KG1 (cell line): ENCODE results near the gene STAG2.

Source experiments
- DNase-seq: peaks from one replicate; lab custom pipeline; 2025; lab: John Stamatoyannopoulos, UW

STAG2 gene

DNA sequence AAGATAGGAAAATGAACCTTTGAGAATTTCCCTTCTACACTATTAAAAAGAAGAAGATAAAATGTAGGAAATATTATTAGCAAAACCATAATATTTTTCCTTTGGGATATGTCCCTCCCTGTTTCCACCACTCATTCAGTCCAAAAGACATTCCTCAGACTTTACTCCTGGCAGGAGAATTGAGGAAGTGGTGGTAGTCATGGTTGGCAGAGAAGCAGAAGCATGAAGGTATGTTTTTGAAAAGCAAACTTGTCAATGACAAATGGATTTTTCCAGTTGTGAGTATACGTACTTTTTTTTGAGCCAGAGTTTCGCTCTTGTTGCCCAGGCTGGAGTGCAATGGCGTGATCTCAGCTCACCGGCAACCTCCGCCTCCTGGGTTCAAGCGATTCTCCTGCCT is 13.7 kb downstream of the STAG2 start:
- no peak for DNase-seq

DNA sequence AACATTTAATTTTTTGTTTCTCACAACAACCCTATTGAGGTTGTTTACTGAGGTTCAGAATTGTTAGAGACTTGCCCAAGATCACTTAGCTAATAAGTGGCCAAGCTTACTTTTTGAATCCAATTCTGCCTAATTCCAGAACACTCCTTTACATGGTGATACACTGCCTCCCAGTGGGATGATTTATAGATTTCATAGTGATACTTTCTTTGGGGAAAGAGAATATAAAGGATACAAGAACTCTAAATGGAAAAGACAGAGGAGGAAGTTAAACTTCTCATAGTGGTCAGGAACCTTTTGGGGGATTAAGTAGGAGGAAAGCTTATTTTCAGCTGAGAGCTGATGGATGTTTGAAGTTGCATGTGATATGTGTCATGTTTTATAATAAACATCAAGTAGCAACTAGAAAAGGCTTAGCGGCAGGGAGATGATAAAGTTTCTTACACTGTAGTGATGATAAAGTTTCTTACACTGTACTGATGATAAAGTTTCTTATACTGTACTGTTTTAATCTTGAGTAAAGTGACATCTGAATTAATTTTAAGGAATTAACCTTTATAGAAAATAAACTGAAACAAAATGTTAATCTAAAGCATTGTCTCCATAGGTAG is 15.3 kb downstream of the STAG2 start:
- DNase-seq, result no peak

DNA sequence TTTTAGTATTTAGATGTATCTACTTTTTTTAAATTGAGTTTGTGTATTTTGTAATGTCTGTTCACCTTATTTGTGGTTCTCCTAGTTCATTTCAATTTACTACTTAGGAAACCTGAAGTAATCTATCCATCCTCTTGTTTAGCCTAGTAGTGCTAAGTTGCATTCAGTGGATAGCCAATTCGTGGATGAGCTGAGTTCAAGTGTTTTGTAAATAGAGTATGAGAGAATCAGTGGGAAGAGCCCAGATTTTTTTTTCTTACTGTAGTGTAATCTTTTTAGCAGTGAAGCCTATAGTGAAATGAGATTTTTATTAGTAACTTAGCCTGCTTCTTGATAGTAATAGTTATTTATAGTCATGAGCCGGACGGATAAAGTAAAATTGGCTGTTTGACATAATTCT is 21.7 kb downstream of the STAG2 start:
- no peak for DNase-seq

DNA sequence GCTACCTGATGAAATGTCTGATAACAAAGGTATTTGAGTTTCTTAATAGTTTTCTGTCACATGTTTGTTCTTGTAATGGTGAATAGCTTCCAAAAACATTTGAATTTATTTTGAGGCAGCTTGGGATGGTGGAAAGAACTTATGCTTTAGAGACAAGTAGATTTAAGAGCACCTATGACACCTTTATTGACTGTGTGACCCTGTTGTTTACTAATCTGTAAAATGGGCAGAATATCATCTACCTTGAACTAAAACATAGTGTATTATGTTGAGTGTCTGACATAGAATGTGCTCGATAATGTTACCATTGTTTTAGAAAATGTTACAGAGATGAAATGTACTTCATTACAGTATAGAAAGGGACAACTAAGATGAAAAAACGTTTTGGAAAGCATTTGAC is 24.9 kb downstream of the STAG2 start:
- no peak for DNase-seq

DNA sequence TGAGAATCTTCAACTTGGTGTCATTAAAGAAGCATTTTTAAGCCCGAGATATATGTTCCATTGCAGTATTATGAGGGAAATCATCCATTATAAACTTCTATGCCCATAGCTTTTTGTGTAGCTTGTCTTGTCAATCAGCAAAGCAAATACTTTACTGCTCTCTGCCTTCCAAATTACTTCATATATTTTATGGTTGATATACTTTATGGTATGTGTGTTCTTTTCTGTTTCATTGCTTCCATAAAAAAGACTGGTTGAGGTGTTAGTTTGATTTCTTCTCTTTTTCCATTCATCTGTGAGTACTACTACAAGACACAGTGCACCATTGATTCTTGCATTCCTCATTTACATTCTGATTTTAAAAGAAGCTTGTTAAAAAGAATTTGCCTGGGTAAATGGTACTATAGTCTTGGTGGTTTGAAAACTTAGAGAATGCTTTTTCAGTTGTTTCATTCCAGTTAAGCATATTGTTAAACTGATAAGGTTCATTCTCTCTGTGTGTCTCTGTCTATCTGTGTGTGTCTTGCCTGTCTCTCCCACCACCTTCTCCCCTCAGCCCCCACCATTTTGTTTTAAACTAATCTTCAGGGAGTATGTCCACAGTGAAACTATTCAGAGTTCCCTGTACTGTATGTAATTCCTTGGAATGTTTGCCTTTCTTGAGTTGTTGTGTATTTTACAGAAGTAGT is 27.1 kb downstream of the STAG2 start:
- DNase-seq, result no peak

DNA sequence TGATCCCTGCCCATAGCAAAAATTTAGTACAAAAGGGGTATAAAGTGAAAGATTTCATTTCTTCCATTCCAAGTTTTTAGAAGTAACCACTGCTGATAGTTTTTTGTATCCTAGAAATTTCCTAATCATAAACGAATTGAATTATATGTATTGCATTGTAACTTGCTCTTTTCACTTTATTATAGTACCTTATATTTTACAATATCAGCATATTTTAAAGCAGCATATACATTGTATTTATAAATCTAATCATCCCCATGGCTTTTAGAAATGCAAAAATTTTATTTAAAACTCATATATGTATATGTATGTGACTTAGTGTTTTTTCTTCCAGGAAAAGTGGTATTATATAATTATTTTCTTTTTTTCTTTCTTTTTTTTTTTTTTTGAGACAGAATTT is 27.7 kb downstream of the STAG2 start:
- DNase-seq, result no peak

DNA sequence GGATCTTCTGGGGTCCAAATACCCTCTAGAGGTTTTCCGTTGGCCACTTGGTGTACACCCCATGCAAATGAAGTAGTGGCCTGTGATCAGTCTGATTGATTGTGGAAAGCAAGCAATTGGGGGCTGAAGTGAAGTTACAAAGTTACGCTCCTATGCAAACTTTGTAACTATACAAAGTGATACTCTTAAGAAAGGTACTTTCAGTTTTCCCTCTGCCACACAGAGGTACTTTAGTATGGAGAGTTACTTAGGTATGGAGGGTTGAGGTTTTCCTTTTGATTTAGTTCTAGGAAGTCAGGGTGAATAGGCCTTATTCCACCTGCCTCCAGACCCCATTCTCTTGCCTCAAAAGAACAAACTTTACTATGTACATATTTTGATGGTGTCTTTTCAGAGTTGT is 28.7 kb downstream of the STAG2 start:
- DNase-seq, result no peak

DNA sequence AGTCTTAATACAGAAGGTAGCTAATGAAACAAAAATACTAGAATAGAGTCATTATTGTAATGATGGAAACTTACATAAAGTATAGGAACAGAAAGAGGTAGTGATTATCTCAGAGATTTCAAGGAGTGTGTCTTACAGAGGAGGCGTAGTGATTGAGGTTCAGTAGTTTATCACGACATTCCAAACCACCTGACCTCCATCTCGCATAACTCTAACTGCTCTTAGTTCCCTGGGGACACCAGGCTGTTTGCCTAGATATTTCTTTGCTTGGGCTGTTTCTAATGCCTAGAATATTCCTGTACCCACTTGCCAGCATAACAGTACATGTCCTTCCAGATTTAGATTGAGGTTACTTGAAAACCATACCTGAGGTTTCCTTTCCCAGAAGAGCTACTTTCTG is 29.1 kb downstream of the STAG2 start:
- DNase-seq, result no peak

DNA sequence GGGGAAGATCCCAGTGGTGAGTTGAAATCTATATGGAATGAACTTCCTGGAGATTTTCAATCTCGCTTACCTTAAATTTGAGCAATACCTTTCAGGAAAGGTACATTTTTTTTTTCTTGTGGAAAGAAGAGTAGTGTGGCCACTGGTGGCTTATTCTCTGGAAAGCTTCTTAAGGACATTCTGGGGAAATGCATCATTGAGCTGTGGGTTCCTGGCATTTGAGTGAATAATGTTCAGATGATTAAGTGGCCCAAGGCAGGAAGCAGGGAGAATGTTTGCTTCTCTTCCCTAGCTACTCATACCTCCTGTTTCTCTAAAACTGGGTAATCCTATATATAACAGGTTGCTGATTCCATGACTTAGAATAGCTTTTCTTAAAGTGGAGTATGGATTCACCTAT is 31.8 kb downstream of the STAG2 start:
- DNase-seq, result no peak

DNA sequence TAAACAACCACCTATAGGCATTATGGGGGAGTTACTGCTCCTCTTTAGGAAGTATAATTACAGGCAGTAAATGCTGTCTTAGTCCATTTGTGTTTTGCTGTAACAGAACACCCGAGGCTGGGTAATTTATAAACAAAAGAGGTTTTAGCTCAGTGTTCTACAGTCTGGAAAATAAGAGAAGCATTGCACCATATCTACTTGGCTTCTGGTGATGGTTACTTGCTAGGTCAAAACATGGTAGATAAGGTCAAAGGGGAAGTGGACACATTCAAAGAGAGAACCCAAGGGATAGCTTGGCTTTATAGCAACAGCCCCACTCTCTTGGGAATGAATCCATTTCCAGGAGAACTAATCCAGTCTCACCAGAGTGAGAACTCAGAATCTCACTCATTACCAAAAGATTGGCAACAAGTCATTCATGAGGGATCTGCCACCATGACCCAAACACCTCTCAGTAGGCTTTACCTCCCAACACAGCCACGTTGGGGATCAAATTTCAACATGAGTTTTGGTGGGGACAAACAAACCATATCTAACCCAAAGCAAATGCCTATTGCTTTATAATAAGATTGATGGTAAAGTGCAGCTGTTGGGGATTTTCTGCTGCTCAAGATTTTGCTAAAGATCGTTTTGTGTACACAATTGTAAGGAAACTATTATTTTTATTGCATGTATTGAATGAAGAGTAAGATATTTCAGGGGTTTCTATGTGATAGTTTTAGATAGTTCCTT is 32.6 kb downstream of the STAG2 start:
- no peak for DNase-seq

DNA sequence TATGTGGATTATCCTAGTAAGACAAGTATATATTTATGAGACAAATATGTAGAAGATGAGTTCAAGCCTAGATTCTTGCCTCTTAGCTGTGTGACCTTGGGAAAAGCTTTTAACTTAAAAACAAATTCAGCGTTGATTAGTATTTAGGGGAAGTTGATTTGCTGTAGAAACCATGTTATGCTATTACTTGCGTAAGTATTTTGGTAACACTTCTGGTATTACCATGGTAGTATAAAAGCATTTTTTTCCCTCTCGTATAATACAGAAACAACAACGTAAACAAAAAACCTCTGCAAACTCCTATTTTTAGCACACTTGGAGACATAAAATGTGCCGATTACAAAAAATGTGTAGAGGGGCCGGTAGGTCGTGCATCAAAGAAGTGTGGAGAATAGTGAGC is 33.2 kb downstream of the STAG2 start:
- DNase-seq, result no peak

DNA sequence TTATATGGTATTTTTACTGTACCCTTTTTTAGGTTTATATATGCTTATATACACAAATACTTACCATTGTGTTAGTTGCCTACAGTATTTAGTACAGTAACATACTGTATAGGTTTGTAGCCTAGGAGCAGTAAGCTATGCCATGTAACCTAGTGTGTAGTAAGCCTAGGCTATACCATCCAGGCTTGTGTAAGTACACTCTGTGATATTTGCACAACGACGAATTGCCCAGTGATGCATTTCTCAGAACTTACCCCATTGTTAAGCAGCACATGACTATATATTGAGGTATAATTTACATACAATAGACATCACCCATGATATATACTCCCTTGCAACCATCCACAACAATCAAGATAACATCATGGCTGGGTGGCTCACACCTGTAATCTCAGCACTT is 40.1 kb downstream of the STAG2 start:
- DNase-seq, result no peak

DNA sequence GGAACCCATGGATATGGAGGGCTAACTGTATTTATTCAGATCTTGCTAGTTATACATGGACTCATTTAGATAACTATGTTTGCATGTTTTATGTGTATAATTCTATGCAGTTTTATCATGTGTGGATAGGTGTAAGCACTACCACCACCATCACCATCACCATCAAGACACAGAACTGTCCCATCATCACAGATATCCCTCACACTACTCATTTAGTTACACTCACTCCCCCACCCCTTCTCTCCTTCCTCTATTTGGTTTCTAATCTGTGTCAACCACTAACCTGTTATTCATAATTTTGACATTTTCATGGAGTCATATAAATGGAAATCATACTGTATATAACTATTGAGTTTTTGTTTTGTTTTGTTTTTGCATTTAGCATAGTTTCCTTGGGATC is 43.7 kb downstream of the STAG2 start:
- DNase-seq, result no peak

DNA sequence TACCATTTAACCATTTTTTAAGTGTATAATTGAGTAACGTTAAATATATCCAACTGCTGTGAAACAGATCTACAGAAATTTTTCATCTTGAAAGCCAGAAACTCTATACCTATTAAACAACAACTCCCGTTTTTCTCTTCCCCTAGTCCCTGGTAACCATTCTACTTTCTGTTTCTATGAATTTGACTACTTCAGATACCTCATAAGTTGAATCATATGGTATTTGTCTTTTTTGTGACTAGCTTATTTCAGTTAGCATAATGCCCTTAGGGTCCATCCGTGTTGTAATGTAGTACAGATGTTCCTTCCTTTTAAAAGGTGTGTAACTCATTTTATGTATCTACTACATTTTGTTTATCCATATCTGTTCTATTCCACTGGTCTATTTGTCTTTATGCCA is 48.7 kb downstream of the STAG2 start:
- DNase-seq, result no peak

DNA sequence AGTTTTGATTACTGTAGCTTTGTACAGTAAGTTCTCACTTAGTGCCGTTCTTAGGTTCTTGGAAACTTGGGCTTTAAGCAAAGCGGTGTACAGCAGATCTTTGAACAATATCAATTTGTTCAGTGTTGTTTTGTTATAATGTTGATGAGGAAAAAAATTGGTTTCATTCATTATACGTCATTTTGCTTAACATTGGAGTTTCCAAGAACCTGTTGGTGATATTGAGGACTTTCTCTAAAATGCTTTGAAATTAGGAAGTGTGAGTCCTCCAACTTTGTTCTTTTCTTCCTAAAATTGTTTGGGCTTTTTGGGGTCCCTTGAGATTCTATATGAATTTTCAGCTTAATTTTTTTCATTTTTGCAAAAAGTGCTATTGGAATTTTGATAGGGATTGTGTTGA is 49.1 kb downstream of the STAG2 start:
- no peak for DNase-seq

DNA sequence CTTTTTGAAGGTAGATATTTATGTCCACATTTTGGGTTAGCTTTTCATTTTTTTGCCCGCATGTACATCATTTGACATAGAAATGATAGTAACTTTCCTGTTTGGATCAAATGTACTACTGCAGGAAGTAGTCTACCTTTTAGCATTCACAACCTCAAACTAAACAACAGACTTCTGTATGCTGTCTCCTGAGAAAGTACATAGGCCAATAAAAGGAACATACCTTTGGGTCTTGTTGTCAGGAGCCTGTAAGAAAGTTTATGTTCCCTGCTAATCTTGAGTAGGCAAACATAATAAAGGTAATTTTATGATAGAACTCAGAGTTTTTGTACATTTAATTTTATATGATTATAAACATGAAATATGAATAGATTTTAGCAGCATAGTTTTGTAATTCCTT is 54.2 kb downstream of the STAG2 start:
- no peak for DNase-seq

DNA sequence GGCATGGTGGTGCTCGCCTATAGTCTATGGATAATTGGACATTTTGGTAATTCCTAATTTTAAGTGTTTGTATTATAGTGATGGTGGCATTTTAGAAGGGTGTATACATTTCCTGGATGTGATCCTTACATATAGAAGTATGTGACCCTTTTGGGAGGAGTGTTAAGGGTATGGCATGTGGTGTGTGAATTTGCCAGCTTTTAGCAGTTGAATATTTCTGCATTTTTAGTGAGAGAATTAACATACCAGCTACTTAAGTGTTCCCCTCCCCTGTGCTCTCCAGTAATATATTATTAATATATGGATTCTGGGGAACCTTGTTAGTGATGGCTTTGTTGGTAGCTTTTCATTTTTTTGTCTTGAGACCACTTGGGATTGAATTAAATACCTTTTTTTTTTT is 55.3 kb downstream of the STAG2 start:
- no peak for DNase-seq

DNA sequence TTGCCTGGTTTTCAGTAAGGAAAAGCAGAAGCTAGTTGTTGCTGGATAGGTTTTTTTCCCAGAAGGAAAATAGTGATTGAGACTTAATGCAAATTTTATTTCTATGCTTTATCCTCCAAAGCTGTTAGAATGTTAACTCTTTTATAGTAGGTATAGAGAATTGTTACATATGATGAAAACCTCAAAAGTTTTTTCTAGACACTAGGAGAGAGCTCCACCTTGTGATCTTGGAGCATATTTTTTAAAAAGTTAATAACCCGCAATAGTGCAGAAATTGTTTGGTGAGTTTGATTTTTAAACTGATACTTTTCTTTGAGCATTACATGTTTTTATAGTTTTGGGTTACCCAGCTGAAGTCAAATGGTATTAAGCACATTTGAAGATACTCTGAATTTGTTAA is 56.5 kb downstream of the STAG2 start:
- no peak for DNase-seq

DNA sequence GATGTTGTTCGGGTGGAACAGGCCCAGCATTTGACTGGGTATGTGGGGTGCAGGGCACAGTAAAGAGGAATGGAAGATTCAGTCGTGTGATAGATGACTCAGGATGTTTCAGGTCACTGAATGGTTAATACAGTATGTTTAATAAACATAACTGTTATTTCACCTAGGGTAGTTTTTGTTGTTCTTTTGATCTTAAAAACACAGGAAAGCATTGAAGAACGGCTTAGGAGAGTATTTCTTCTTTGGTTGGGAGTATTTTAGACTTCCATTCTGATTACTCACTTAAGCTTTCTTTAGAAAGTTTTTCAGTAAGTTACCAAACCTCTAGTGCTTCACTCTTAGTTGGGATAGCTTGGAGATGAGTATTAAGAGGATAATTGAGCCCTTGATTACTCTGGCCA is 62.3 kb downstream of the STAG2 start:
- no peak for DNase-seq

DNA sequence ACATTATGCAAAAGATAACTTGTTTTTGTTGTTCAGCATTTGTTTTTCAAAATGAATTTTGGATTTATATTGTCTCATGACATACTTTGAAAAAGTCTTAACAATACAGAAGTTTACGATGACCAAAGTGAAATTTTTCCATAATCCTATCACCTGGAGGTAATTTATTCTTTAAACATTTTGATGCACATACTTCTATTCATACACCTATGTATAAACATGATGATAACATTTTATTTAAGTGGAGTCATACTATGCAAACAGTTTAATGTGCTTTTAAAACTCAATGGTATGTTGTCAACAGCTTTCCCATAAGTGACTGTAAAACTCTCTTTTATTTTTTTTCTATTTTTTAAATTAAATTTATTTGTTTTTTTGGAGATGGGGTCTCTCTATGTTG is 65.0 kb downstream of the STAG2 start:
- no peak for DNase-seq

DNA sequence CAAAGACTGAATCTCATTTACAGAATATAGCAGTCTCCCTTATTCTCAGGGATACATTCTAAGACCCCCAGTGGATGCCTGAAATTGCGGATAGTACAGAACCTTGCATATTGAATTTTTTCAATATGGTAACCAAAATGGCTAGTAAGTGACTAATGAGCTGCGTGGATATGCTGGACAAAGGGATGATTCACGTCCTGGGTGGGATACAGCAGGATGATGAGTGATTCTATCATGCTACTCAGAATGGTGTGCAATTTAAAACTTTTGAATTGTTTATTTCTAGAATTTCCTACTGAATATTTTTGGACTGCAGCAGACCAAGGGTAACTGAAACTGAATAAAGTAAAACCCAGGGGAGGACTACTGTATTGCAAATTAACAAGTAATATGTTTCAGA is 66.7 kb downstream of the STAG2 start:
- DNase-seq, result no peak

DNA sequence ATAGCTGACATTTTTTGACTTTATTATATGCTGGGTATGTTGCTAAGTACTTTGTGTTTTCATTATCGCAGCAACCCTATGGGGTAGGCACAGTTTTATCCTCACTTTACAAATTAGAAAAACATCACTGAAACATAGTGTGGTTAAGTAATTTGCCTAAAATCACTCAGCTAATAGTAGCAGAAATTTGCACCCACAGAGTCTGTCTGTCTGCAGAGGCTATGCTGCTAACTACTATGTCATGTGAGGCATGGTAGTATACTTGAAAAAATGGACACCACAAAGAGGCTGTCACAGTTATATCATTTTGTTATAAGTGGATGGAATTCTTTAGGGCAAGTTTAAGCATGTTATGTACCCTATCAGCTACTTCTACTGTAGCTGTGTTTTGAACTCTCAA is 69.0 kb downstream of the STAG2 start:
- no peak for DNase-seq

DNA sequence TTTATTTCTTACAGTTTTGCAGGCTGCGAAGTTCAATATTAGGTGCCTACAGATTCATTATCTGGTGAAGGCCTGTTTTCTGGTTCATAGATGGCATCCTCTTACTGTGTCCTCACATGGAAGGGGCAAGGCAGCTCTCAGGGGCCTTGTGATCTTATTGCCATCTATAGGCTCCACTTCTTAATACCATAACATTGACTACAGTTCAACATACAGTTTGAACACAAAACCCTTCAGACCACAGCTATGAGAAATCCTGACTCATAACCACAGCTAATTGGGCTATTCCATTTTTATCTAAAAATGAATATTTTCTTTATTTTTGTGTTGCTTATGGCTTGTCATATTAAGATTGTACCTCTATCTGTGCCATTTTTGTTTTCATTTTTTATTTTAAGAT is 72.3 kb downstream of the STAG2 start:
- no peak for DNase-seq

DNA sequence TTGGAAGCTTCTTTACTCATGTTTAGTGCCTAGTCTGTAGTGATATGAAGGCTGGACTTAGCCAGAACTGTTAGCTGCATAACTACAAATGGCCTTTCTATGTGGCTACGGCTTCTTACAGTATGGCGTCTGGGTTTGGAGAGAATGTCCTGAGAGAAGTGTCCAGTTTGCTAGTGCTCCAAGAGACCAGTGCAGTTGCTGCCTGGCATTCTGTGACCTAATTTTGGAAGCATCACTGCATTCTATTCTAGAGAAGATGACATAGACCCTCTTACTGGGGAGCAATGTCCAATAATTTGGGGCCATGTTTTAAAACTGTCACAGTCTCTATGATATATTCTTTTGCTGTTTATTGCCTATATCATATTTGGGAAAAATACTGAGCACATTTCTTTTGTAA is 74.2 kb downstream of the STAG2 start:
- no peak for DNase-seq
